GM23338 (cell line): ENCODE data around the gene SNAPC4.

Experiments used
- CREB1 ChIP-seq: fragments of 250-450 bp; sonication (Bioruptor Pico); IDR thresholded peaks from 2 replicates; pipeline ENCODE4 v1.5.0; 2020; ENCODE audit warnings: low read depth, mild to moderate bottlenecking, moderate library complexity
- EZH2 ChIP-seq: fragments of 200-600 bp; sonication (generic); IDR thresholded peaks from one replicate; pipeline ENCODE4 v1.8.0; 2017; ENCODE audit warnings: antibody characterized with exemption, mild to moderate bottlenecking, low read depth; ENCODE audit not compliant: unreplicated experiment
- EZH2phosphoT487 ChIP-seq: fragments of 200-600 bp; sonication (generic); IDR thresholded peaks from one replicate; pipeline ENCODE4 v1.8.1; 2018; ENCODE audit warnings: antibody characterized with exemption; ENCODE audit not compliant: unreplicated experiment
- JUNB ChIP-seq: IDR thresholded peaks from one replicate; pipeline ENCODE4 v1.6.1; 2016; ENCODE audit warnings: antibody characterized with exemption; ENCODE audit not compliant: unreplicated experiment
- NANOG ChIP-seq: IDR thresholded peaks from 2 replicates; pipeline ENCODE4 v1.6.1; 2016; ENCODE audit warnings: antibody characterized with exemption, borderline replicate concordance
- POLR2AphosphoS5 ChIP-seq: IDR thresholded peaks from 2 replicates; pipeline ENCODE4 v1.6.1; 2016; ENCODE audit warnings: antibody characterized with exemption, low read depth
- STAT1 ChIP-seq: IDR thresholded peaks from one replicate; pipeline ENCODE4 v1.6.1; 2016; ENCODE audit warnings: antibody characterized with exemption; ENCODE audit not compliant: unreplicated experiment
- ZNF114 ChIP-seq: fragments of 250-450 bp; sonication (Bioruptor Pico); IDR thresholded peaks from 2 replicates; pipeline ENCODE4 v1.5.0; 2020; ENCODE audit warnings: mild to moderate bottlenecking, moderate library complexity
- ZNF331 ChIP-seq: fragments of 250-450 bp; sonication (Bioruptor Pico); IDR thresholded peaks from 2 replicates; pipeline ENCODE4 v1.5.0; 2020; ENCODE audit warnings: low read depth, mild to moderate bottlenecking, moderate library complexity
- TF ChIP-seq, protein P1 (sequence below), 2 experiments: fragments of 200-600 bp in 1 of 2; sonication (generic) in 1 of 2; conservative IDR thresholded peaks; 2 replicates each; pipeline versions ENCODE4 v1.5.1 to v1.6.1; 2016 to 2017; ENCODE audit warnings: antibody characterized with exemption in 2 of 2, low read depth in 2 of 2, mild to moderate bottlenecking in 2 of 2, moderate library complexity in 1 of 2
- TF ChIP-seq, protein P2 (sequence below): IDR thresholded peaks from one replicate; pipeline ENCODE4 v1.6.1; 2018; ENCODE audit warnings: antibody characterized with exemption; ENCODE audit not compliant: unreplicated experiment
- TF ChIP-seq, protein P3 (sequence below): IDR thresholded peaks from 2 replicates; pipeline ENCODE4 v1.6.1; 2016; ENCODE audit warnings: antibody characterized with exemption
- TF ChIP-seq, protein P4 (sequence below): fragments of 250-450 bp; sonication (Bioruptor Pico); IDR thresholded peaks from 2 replicates; pipeline ENCODE4 v1.5.0; 2020; ENCODE audit warnings: mild to moderate bottlenecking, moderate library complexity

DNA sequence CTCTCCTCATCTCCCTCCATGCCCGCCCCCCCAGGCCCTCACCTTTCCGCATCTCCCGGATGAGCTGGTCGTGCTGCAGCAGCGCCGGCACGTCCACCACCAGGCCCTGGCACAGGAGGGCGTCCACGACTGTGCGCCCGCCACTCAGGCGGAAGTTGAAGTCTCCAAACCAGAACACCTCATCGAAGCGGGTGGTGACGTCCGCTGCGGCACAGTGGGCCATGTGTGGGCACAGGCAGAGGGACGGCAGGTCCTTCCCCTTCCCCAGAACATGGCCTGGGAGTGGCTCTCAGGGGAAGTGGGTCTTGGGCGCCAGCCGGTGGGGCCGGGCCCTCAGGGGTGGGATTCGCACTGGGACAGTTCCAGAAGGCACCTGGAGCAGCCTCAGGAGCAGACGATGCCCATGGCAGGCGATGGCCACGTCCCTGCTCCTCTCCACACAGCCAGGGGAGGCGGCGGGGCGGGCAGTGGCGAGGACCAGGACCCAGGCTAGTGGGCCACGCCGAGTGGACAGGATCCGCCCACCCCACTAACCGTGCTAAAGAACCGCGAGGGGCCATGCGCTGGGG is 31.9 kb upstream of the SNAPC4 start:
- TF ChIP-seq, protein P1, sequence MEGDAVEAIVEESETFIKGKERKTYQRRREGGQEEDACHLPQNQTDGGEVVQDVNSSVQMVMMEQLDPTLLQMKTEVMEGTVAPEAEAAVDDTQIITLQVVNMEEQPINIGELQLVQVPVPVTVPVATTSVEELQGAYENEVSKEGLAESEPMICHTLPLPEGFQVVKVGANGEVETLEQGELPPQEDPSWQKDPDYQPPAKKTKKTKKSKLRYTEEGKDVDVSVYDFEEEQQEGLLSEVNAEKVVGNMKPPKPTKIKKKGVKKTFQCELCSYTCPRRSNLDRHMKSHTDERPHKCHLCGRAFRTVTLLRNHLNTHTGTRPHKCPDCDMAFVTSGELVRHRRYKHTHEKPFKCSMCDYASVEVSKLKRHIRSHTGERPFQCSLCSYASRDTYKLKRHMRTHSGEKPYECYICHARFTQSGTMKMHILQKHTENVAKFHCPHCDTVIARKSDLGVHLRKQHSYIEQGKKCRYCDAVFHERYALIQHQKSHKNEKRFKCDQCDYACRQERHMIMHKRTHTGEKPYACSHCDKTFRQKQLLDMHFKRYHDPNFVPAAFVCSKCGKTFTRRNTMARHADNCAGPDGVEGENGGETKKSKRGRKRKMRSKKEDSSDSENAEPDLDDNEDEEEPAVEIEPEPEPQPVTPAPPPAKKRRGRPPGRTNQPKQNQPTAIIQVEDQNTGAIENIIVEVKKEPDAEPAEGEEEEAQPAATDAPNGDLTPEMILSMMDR (conservative IDR thresholded peaks at IDR 0.05; ENCODE audit: low read depth in 2 of 2), result no peak
- TF ChIP-seq EZH2 (no peak), EZH2phosphoT487 (no peak), POLR2AphosphoS5 (no peak), ZNF114 (CRISPR knock-in tag) (no peak), CREB1 (no peak), NANOG (no peak), STAT1 (no peak), JUNB (no peak), ZNF331 (CRISPR knock-in tag) (no peak)
- TF ChIP-seq, protein P2, sequence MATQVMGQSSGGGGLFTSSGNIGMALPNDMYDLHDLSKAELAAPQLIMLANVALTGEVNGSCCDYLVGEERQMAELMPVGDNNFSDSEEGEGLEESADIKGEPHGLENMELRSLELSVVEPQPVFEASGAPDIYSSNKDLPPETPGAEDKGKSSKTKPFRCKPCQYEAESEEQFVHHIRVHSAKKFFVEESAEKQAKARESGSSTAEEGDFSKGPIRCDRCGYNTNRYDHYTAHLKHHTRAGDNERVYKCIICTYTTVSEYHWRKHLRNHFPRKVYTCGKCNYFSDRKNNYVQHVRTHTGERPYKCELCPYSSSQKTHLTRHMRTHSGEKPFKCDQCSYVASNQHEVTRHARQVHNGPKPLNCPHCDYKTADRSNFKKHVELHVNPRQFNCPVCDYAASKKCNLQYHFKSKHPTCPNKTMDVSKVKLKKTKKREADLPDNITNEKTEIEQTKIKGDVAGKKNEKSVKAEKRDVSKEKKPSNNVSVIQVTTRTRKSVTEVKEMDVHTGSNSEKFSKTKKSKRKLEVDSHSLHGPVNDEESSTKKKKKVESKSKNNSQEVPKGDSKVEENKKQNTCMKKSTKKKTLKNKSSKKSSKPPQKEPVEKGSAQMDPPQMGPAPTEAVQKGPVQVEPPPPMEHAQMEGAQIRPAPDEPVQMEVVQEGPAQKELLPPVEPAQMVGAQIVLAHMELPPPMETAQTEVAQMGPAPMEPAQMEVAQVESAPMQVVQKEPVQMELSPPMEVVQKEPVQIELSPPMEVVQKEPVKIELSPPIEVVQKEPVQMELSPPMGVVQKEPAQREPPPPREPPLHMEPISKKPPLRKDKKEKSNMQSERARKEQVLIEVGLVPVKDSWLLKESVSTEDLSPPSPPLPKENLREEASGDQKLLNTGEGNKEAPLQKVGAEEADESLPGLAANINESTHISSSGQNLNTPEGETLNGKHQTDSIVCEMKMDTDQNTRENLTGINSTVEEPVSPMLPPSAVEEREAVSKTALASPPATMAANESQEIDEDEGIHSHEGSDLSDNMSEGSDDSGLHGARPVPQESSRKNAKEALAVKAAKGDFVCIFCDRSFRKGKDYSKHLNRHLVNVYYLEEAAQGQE, result no peak
- TF ChIP-seq, protein P3, sequence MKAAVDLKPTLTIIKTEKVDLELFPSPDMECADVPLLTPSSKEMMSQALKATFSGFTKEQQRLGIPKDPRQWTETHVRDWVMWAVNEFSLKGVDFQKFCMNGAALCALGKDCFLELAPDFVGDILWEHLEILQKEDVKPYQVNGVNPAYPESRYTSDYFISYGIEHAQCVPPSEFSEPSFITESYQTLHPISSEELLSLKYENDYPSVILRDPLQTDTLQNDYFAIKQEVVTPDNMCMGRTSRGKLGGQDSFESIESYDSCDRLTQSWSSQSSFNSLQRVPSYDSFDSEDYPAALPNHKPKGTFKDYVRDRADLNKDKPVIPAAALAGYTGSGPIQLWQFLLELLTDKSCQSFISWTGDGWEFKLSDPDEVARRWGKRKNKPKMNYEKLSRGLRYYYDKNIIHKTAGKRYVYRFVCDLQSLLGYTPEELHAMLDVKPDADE, result no peak
- TF ChIP-seq, protein P4, sequence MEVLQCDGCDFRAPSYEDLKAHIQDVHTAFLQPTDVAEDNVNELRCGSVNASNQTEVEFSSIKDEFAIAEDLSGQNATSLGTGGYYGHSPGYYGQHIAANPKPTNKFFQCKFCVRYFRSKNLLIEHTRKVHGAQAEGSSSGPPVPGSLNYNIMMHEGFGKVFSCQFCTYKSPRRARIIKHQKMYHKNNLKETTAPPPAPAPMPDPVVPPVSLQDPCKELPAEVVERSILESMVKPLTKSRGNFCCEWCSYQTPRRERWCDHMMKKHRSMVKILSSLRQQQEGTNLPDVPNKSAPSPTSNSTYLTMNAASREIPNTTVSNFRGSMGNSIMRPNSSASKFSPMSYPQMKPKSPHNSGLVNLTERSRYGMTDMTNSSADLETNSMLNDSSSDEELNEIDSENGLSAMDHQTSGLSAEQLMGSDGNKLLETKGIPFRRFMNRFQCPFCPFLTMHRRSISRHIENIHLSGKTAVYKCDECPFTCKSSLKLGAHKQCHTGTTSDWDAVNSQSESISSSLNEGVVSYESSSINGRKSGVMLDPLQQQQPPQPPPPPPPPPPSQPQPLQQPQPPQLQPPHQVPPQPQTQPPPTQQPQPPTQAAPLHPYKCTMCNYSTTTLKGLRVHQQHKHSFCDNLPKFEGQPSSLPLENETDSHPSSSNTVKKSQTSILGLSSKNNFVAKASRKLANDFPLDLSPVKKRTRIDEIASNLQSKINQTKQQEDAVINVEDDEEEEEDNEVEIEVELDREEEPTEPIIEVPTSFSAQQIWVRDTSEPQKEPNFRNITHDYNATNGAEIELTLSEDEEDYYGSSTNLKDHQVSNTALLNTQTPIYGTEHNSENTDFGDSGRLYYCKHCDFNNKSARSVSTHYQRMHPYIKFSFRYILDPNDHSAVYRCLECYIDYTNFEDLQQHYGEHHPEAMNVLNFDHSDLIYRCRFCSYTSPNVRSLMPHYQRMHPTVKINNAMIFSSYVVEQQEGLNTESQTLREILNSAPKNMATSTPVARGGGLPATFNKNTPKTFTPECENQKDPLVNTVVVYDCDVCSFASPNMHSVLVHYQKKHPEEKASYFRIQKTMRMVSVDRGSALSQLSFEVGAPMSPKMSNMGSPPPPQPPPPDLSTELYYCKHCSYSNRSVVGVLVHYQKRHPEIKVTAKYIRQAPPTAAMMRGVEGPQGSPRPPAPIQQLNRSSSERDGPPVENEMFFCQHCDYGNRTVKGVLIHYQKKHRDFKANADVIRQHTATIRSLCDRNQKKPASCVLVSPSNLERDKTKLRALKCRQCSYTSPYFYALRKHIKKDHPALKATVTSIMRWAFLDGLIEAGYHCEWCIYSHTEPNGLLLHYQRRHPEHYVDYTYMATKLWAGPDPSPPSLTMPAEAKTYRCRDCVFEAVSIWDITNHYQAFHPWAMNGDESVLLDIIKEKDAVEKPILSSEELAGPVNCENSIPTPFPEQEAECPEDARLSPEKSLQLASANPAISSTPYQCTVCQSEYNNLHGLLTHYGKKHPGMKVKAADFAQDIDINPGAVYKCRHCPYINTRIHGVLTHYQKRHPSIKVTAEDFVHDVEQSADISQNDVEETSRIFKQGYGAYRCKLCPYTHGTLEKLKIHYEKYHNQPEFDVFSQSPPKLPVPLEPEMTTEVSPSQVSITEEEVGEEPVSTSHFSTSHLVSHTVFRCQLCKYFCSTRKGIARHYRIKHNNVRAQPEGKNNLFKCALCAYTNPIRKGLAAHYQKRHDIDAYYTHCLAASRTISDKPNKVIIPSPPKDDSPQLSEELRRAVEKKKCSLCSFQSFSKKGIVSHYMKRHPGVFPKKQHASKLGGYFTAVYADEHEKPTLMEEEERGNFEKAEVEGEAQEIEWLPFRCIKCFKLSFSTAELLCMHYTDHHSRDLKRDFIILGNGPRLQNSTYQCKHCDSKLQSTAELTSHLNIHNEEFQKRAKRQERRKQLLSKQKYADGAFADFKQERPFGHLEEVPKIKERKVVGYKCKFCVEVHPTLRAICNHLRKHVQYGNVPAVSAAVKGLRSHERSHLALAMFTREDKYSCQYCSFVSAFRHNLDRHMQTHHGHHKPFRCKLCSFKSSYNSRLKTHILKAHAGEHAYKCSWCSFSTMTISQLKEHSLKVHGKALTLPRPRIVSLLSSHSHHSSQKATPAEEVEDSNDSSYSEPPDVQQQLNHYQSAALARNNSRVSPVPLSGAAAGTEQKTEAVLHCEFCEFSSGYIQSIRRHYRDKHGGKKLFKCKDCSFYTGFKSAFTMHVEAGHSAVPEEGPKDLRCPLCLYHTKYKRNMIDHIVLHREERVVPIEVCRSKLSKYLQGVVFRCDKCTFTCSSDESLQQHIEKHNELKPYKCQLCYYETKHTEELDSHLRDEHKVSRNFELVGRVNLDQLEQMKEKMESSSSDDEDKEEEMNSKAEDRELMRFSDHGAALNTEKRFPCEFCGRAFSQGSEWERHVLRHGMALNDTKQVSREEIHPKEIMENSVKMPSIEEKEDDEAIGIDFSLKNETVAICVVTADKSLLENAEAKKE, result no peak
